ENCODE results near the gene CTAGE8.
"Not testable (repeated sequence)": the region's sequence is repeated elsewhere in the genome, so short reads cannot be mapped to it uniquely, and the experiment has no call there.

Gene CTAGE8

DNA sequence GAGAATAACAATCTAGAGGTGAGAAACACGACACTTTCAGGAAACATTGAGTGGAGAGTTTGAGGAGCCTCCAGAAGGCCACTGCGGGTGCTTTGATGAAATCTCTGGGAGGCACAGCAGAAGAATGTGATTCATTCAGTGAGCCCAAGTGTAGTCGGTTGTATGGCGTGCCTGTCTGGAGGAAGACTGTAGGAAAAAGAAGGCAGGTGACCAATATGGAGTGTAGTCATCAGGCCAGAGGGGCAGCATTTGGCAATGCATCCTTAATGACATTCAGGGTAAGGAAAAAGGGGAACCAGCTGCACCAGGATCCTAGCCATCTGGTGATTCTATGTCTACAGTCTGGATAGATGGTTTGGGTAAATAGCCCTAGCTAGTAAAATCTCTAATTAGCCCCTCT lies 16.8 kb downstream of the CTAGE8 start:
- not testable (repeated sequence) for H3K27ac ChIP-seq (ENCODE audit: low read depth, low read length); H3K36me3 ChIP-seq (ENCODE audit: control insufficient read depth, insufficient read depth, low read length); H3K9ac ChIP-seq (ENCODE audit: low read length); H3K27me3 ChIP-seq (ENCODE audit: control insufficient read depth, insufficient read depth, low read length); H3K9me3 ChIP-seq (ENCODE audit: control insufficient read depth, insufficient read depth, low read depth, low read length); H3K4me3 ChIP-seq (ENCODE audit: low read depth, low read length); H3K4me1 ChIP-seq (ENCODE audit: control insufficient read depth, insufficient read depth, low read length)

DNA sequence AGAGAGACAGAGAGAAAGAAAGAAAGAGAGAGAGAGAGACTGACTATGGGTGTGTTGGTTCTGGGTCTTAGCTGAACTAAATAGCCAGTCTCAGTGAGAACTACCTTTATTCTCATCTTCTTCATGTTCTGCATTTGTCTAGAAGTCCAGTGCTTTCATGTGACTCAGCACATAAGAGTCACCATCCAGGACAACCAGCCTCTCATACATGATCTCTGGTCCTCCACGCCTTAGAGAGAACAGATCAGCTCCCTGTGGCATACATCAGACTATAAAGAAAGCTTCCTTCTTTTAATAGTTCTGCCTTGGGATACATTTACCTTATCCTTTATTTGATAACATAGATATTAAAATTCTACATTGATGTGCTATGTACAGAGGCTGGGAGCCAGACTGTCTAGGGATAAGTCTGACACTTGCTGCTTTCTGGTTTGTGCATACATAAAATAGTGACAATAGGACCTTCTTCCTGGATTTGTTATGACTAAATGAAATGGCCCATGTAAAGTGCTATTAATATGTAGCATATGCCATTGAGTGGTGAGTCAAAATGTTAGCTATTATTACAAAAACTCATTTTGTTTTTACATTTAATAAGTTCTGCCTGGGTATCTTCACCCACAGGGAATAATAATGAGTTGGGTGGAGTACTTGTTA lies 21.3 kb downstream of the CTAGE8 start:
- not testable (repeated sequence) for H3K4me3 ChIP-seq (ENCODE audit: low read depth, low read length); H3K27me3 ChIP-seq (ENCODE audit: control insufficient read depth, insufficient read depth, low read length); H3K9ac ChIP-seq (ENCODE audit: low read length); H3K4me1 ChIP-seq (ENCODE audit: control insufficient read depth, insufficient read depth, low read length); H3K36me3 ChIP-seq (ENCODE audit: control insufficient read depth, insufficient read depth, low read length); H3K27ac ChIP-seq (ENCODE audit: low read depth, low read length); H3K9me3 ChIP-seq (ENCODE audit: control insufficient read depth, insufficient read depth, low read depth, low read length)

DNA sequence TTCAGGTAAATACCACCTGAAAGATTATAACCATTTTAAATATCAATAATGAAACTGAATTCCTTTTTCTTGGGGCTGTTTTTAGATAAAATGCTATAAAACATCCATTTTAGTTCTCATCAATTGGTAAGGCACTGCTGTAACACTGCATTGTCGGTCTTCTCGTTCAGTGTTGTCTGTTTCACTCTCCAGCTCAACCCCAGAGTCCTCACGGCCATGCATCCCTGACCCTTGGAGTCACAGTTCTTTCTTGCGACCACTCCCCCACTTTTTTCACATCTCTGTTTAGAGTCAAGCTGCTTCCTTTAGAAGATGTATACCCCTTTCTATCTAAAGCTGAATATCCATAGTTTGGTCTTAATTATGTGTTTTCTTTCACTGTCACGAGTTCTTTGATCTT lies 22.1 kb downstream of the CTAGE8 start:
- not testable (repeated sequence) for H3K4me1 ChIP-seq (ENCODE audit: control insufficient read depth, insufficient read depth, low read length); H3K36me3 ChIP-seq (ENCODE audit: control insufficient read depth, insufficient read depth, low read length); H3K27ac ChIP-seq (ENCODE audit: low read depth, low read length); H3K4me3 ChIP-seq (ENCODE audit: low read depth, low read length); H3K27me3 ChIP-seq (ENCODE audit: control insufficient read depth, insufficient read depth, low read length); H3K9me3 ChIP-seq (ENCODE audit: control insufficient read depth, insufficient read depth, low read depth, low read length); H3K9ac ChIP-seq (ENCODE audit: low read length)

DNA sequence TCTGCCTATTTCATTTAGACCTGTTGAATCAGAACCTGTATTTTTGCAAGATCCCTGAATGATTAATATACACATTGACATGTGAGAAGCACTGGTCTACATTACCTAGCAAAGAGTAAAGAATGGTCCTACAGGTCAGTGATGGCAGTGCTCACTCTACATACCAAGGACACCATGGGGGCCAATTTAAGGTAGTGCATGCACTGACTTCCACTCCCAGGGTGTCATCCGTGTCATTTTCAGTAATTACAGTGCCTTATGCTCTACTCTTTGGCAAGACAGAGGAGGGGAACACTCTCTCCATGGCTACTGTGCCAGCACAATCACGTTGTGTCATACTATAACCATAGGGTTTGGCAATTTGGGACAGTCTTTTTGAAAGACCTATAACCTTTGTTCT lies 23.7 kb downstream of the CTAGE8 start:
- H3K4me1 ChIP-seq (ENCODE audit: control insufficient read depth, insufficient read depth, low read length); H3K36me3 ChIP-seq (ENCODE audit: control insufficient read depth, insufficient read depth, low read length); H3K4me3 ChIP-seq (ENCODE audit: low read depth, low read length); H3K27me3 ChIP-seq (ENCODE audit: control insufficient read depth, insufficient read depth, low read length); H3K9ac ChIP-seq (ENCODE audit: low read length); H3K27ac ChIP-seq (ENCODE audit: low read depth, low read length); H3K9me3 ChIP-seq (ENCODE audit: control insufficient read depth, insufficient read depth, low read depth, low read length): not testable (repeated sequence)

DNA sequence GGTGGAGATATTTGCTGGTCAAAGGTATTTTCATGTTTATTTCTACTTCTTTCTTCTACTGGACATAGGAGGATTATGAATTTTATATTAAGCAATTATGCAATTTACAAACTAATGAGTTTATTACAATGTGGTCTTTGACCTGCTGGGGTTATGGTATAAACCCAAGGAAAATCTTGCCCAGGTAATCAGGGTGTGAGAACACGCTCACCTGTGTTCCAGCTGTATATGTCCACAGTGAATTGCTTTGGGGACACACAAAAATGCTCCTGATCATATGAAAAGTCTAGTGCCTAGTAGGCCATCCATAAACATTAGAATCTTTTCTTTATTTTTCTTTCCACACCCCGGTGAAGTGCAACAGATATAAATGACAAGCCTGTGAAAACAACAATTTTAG lies 29.7 kb downstream of the CTAGE8 start, which contains the start of gene OR2A42:
Gene OR2A42, minus strand, starts transcription at position 241 of the 400 bp plus-strand sequence. CDS start 6,762 bp downstream, outside the sequence.
- H3K4me3 ChIP-seq (ENCODE audit: low read depth, low read length); H3K9ac ChIP-seq (ENCODE audit: low read length); H3K27me3 ChIP-seq (ENCODE audit: control insufficient read depth, insufficient read depth, low read length); H3K4me1 ChIP-seq (ENCODE audit: control insufficient read depth, insufficient read depth, low read length); H3K27ac ChIP-seq (ENCODE audit: low read depth, low read length); H3K36me3 ChIP-seq (ENCODE audit: control insufficient read depth, insufficient read depth, low read length); H3K9me3 ChIP-seq (ENCODE audit: control insufficient read depth, insufficient read depth, low read depth, low read length): not testable (repeated sequence)

DNA sequence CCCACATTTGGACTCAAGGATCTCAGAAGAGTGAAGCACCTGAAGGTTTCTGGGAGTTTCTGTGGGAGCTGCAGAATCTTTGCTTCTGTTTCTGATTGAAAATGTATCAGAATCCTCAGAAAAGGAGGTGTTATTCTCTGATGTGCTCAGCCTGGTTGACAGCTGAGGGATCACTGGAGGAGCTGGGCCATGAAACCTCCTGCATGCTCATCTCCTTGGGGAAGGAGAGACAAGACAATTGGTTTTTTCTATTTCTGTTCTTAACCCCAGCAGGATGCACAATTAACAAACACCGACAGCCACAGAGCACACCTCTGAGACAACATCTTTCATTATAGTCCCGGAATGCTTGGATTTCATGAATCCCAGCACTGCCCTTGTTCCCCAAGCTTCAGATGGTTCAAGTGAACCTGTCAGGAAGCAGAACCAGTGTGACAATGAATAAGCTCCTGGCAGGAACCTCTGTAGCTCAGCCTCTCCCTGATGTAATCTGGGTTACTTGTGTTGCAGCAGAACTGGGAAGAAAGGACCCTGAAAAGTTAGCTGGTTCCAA lies 30.5 kb downstream of the CTAGE8 start:
- H3K27me3 ChIP-seq (ENCODE audit: control insufficient read depth, insufficient read depth, low read length); H3K4me3 ChIP-seq (ENCODE audit: low read depth, low read length); H3K36me3 ChIP-seq (ENCODE audit: control insufficient read depth, insufficient read depth, low read length); H3K4me1 ChIP-seq (ENCODE audit: control insufficient read depth, insufficient read depth, low read length); H3K27ac ChIP-seq (ENCODE audit: low read depth, low read length); H3K9ac ChIP-seq (ENCODE audit: low read length); H3K9me3 ChIP-seq (ENCODE audit: control insufficient read depth, insufficient read depth, low read depth, low read length): not testable (repeated sequence)

DNA sequence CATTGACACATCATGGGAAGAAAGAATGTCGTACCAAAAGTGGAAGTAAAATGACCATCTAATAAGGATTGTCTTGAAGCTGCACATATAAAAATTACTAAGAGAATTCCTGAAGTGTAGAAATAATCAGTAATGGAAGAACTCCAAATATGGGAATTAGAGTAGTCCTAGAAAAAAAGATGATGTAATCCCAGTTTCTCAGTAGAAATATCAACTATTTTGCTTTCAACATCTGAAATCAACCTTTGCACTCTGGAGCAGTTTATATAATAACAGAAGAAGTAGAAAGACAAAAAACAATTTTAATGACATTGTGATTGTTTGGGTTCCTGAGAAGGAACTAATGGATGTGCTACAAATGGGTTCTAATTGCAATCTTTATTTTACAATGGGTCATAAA lies 36.0 kb downstream of the CTAGE8 start:
- not testable (repeated sequence) for H3K27ac ChIP-seq (ENCODE audit: low read depth, low read length); H3K4me3 ChIP-seq (ENCODE audit: low read depth, low read length); H3K36me3 ChIP-seq (ENCODE audit: control insufficient read depth, insufficient read depth, low read length); H3K4me1 ChIP-seq (ENCODE audit: control insufficient read depth, insufficient read depth, low read length); H3K9me3 ChIP-seq (ENCODE audit: control insufficient read depth, insufficient read depth, low read depth, low read length); H3K9ac ChIP-seq (ENCODE audit: low read length); H3K27me3 ChIP-seq (ENCODE audit: control insufficient read depth, insufficient read depth, low read length)

DNA sequence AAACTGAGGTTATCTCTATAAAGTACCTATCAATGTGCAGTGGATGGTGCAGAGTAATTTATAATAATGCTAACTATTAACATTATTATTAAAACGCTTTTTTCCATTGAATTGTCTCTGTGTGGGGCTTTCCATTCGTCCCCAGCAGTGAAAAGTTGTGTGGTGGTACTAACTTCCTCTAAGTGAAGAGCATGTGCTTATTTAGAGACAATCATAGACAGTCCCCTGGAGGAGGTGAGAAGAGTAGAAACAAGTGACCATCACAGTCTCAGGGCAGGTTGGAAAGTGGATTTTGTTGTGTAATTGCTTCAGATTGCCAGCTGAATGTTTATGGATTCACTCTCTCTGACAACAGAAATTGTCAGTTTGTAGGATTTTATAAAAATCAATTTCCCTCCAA lies 38.1 kb downstream of the CTAGE8 start:
- not testable (repeated sequence) for H3K9me3 ChIP-seq (ENCODE audit: control insufficient read depth, insufficient read depth, low read depth, low read length); H3K27me3 ChIP-seq (ENCODE audit: control insufficient read depth, insufficient read depth, low read length); H3K4me3 ChIP-seq (ENCODE audit: low read depth, low read length)

DNA sequence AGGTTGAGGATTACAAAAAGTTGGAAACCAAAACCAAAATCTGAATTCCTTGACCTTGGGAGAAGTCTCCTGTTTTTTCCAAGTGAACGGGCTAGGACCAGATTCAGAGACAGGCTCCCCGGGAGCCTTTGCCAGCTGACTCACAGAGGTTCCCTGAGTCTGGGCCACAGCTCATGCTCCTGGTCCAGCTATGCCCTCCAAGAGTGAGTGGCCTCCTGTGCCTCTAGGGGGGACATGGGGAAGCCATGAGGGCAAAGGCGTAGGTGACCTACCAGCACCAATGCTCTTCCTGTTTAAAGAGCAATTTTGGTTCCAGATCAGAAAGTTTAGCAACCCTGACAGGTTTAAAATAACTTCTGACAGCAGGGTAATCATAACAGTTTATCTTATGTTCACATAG lies 40.3 kb downstream of the CTAGE8 start:
- not testable (repeated sequence) for H3K36me3 ChIP-seq (ENCODE audit: control insufficient read depth, insufficient read depth, low read length); H3K4me1 ChIP-seq (ENCODE audit: control insufficient read depth, insufficient read depth, low read length); H3K27me3 ChIP-seq (ENCODE audit: control insufficient read depth, insufficient read depth, low read length); H3K4me3 ChIP-seq (ENCODE audit: low read depth, low read length); H3K9ac ChIP-seq (ENCODE audit: low read length); H3K27ac ChIP-seq (ENCODE audit: low read depth, low read length); H3K9me3 ChIP-seq (ENCODE audit: control insufficient read depth, insufficient read depth, low read depth, low read length)

More for the DNA sequence above, 38.1 kb downstream of the CTAGE8 start:
- H3K4me1 ChIP-seq (ENCODE audit: control insufficient read depth, insufficient read depth, low read length); H3K27ac ChIP-seq (ENCODE audit: low read depth, low read length); H3K9ac ChIP-seq (ENCODE audit: low read length); H3K36me3 ChIP-seq (ENCODE audit: control insufficient read depth, insufficient read depth, low read length): not testable (repeated sequence)

DNA sequence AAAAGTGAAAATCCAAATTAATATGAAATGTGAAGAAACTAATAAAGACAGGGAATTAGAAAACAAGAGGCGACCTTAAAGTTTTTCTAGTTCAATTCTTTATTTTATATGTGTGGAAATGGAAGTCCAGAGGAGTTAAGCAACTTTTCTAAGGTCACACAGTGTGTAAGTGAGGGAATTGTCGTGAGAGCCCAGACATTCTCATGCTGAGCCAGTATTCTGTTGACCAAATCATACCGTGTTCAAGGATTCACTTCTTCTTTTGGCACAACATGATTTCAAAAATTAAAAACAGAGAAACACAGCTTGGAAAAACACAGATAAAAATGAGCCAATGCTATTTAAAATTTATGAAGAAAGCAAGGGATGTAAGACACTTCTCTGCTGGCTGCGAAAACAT lies 42.2 kb downstream of the CTAGE8 start:
- not testable (repeated sequence) for H3K4me1 ChIP-seq (ENCODE audit: control insufficient read depth, insufficient read depth, low read length); H3K27me3 ChIP-seq (ENCODE audit: control insufficient read depth, insufficient read depth, low read length); H3K4me3 ChIP-seq (ENCODE audit: low read depth, low read length); H3K36me3 ChIP-seq (ENCODE audit: control insufficient read depth, insufficient read depth, low read length); H3K27ac ChIP-seq (ENCODE audit: low read depth, low read length); H3K9me3 ChIP-seq (ENCODE audit: control insufficient read depth, insufficient read depth, low read depth, low read length); H3K9ac ChIP-seq (ENCODE audit: low read length)

DNA sequence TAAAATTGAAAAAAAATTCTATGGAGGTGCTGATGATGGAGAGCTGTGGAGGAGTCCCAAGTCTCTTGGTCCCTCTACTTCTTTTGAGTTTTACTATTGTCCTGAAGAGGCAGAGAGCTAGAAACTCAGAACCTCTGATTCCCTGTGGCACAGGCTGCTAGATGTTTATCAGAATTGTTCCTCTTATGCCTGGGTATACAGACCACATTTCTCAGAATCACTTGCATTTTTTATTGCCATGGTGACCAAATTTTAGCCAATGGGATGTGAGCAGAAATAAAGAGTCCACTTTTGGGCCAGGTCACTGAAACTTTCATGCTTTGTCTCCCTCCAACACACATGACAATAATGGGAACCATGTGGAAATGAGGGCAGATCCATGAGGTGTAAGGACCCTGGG lies 45.4 kb downstream of the CTAGE8 start:
- H3K27ac ChIP-seq (ENCODE audit: low read depth, low read length); H3K9me3 ChIP-seq (ENCODE audit: control insufficient read depth, insufficient read depth, low read depth, low read length); H3K9ac ChIP-seq (ENCODE audit: low read length); H3K27me3 ChIP-seq (ENCODE audit: control insufficient read depth, insufficient read depth, low read length); H3K4me3 ChIP-seq (ENCODE audit: low read depth, low read length); H3K4me1 ChIP-seq (ENCODE audit: control insufficient read depth, insufficient read depth, low read length); H3K36me3 ChIP-seq (ENCODE audit: control insufficient read depth, insufficient read depth, low read length): not testable (repeated sequence)

DNA sequence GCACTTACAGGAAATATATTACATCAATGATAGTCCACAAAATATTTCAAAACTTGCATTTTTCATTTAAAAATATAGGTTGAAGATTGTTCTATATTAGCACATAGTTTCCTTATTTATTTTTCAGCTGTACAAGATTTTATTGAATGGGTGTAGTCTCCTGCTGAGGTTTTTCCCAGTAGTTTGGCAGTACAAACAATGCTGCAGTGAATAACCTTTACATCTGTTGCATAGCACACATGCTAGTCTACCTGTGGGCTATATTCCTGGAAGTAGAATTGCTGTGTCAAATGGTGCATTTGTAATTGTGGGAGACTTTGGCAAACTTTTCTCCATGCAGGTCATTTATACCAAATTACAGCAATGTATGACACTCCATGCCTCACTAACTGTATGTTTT lies 48.6 kb downstream of the CTAGE8 start:
- H3K36me3 ChIP-seq (ENCODE audit: control insufficient read depth, insufficient read depth, low read length); H3K9ac ChIP-seq (ENCODE audit: low read length); H3K4me1 ChIP-seq (ENCODE audit: control insufficient read depth, insufficient read depth, low read length); H3K9me3 ChIP-seq (ENCODE audit: control insufficient read depth, insufficient read depth, low read depth, low read length); H3K4me3 ChIP-seq (ENCODE audit: low read depth, low read length); H3K27me3 ChIP-seq (ENCODE audit: control insufficient read depth, insufficient read depth, low read length); H3K27ac ChIP-seq (ENCODE audit: low read depth, low read length): not testable (repeated sequence)
